ENCODE data around the gene SERPINA5.
"Not testable (repeated sequence)": the region's sequence is repeated elsewhere in the genome, so short reads cannot be mapped to it uniquely, and the experiment has no call there.

SERPINA5 gene

DNA sequence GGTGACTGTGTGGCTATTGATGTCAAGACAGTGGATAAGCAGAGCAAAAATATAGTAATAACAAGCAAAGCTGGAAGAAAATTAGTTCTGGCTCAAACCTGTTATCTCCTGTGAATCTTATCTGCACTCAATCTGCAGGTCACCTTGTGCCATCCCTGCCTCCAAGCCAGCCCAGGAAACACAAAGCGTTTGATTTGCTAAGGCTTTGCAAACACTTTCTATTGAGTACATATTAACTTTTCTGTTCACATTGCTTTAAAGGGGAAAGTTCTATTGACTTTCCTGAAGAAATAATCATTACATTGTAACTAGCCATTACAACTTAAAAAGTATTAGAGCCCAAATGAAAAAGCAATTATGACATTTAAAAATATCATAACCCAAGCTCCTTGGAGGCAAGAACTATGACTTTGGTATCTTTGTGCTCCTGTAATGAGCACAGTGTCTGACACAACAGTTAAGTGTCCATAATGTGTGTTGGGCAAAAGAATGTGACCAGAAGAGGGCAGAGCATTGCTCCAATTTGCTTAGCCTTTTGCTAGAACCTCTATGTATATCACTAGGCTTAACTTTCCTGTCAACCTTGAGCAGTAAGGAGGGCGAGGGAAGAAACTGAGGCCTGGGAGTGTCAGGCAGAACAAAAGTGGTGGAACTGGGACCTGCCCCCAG lies 55.7 kb downstream of the SERPINA5 start:
- Histone ChIP-seq H3K36me3 (ENCODE audit: insufficient read depth, insufficient read length, low read length) (no peaks in the 10 kb centered on the region), H3K27me3 (ENCODE audit: insufficient read depth, insufficient read length) (no peaks in the 10 kb centered on the region), H3K4me3 (ENCODE audit: insufficient read length, low read depth) (no peak overlapping the region), H3K9me3 (ENCODE audit: insufficient read depth, low read length) (no peaks in the 10 kb centered on the region), H3K4me1 (ENCODE audit: insufficient read depth, insufficient read length) (no peaks in the 10 kb centered on the region), H3K9ac (ENCODE audit: insufficient read length, low read depth) (no peak overlapping the region)
- no peak for TF ChIP-seq YY1 (IDR thresholded peaks at IDR 0.05; ENCODE audit: insufficient read depth, insufficient read length)
- TF ChIP-seq SUZ12 (IDR thresholded peaks at IDR 0.05; ENCODE audit: extremely low read depth, insufficient read depth, insufficient read length): no peak
- no peak for DNase-seq (ENCODE audit: low read depth, low spot score)

DNA sequence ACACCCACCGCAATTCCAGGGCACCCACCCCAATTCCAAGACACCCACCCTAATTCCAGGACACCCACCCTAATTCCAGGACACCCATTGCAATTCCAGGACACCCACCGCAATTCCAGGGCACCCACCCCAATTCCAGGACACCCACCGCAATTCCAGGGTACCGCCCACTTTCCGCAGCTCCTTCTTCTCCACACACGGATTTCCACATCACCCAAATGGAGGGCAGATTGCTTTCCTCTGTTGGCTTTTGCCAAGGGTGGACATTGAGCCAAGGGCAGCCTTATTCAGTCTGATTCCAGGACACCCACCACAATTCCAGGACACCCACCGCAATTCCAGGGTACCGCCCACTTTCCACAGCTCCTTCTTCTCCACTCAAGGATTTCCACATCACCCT lies 56.6 kb downstream of the SERPINA5 start:
- not testable (repeated sequence) for H3K4me3 ChIP-seq (ENCODE audit: insufficient read length, low read depth); H3K36me3 ChIP-seq (ENCODE audit: insufficient read depth, insufficient read length, low read length); H3K9ac ChIP-seq (ENCODE audit: insufficient read length, low read depth); H3K4me1 ChIP-seq (ENCODE audit: insufficient read depth, insufficient read length); H3K27me3 ChIP-seq (ENCODE audit: insufficient read depth, insufficient read length); DNase-seq (ENCODE audit: low read depth, low spot score); H3K9me3 ChIP-seq (ENCODE audit: insufficient read depth, low read length)

DNA sequence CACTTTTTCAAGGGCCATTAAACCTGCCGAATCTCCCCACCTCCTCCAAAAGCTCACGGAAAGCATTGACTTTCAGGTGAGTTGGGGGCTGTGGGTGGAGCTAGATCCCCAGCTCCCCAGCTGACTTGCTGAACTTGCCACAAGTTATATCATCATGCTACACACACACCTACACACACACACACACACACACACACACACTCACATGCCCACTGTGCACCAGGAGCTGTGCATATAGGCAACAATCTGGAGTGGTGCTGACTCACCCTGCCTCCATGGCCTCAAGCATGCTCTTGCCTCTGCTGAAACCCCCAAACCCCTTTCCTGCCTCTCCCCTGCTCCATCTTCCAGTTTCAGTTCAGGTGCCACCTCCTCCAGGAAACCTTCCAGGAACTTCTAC lies 57.1 kb downstream of the SERPINA5 start:
- Histone ChIP-seq H3K4me3 (ENCODE audit: insufficient read length, low read depth) (no peak overlapping the region), H3K4me1 (ENCODE audit: insufficient read depth, insufficient read length) (no peaks in the 10 kb centered on the region), H3K9ac (ENCODE audit: insufficient read length, low read depth) (no peak overlapping the region), H3K9me3 (ENCODE audit: insufficient read depth, low read length) (no peaks in the 10 kb centered on the region), H3K27me3 (ENCODE audit: insufficient read depth, insufficient read length) (no peaks in the 10 kb centered on the region), H3K36me3 (ENCODE audit: insufficient read depth, insufficient read length, low read length) (no peaks in the 10 kb centered on the region)
- TF ChIP-seq ZNF274 (IDR thresholded peaks at IDR 0.05; ENCODE audit: low read depth, low read length): no peak
- no peak for TF ChIP-seq SUZ12 (IDR thresholded peaks at IDR 0.05; ENCODE audit: extremely low read depth, insufficient read depth, insufficient read length)
- TF ChIP-seq YY1 (IDR thresholded peaks at IDR 0.05; ENCODE audit: insufficient read depth, insufficient read length): no peak
- DNase-seq (ENCODE audit: low read depth, low spot score): no peak

DNA sequence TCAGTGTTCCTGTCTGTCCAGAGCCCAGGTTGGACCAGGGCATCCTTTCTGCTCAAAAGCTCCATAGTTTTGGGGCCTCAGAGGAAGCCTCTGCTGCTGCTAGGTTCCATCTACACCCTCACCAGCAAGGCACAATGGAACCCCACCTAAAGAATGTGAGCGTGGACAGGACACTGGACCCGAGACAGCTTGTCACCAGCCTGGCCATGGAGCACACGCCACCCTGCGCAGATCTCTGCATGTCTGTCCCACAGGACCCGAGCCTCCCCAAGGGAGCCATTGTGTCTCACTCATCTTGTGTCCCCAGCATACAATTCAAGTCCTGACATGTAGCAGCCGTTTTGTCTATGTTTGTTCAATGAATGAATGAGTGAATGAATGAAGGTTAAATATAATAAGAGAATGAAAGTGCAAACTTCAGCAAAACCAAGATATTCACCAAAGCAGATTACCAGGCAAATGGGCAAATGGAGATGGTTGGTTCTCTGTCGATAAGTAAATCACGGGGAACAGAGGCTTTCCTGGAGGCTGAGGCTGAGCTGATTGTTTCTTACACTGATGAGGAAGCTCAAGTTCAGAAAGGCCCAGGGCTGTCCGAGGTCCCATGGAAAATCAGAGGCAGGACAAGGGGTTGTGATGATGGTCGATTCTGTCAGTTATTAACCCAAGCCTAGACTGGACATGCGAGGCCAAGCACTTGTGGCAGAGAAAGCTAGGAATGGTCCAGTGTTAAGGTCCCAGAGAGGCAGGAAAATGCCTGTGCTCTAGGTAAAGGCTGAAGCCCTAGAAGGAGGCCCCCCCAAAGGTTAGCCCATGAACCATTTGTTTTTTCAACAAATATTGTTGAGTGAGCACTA lies 58.0 kb downstream of the SERPINA5 start:
- no peak overlapping the region for H3K4me3 ChIP-seq (ENCODE audit: insufficient read length, low read depth)
- no peaks in the 10 kb centered on the region for H3K9me3 ChIP-seq (ENCODE audit: insufficient read depth, low read length)
- no peaks in the 10 kb centered on the region for H3K4me1 ChIP-seq (ENCODE audit: insufficient read depth, insufficient read length)
- TF ChIP-seq ZNF274 (IDR thresholded peaks at IDR 0.05; ENCODE audit: low read depth, low read length): no peak
- no peak for TF ChIP-seq YY1 (IDR thresholded peaks at IDR 0.05; ENCODE audit: insufficient read depth, insufficient read length)
- TF ChIP-seq SUZ12 (IDR thresholded peaks at IDR 0.05; ENCODE audit: extremely low read depth, insufficient read depth, insufficient read length): no peak
- DNase-seq (ENCODE audit: low read depth, low spot score): no peak
- no peak overlapping the region for H3K9ac ChIP-seq (ENCODE audit: insufficient read length, low read depth)
- H3K27me3 ChIP-seq (ENCODE audit: insufficient read depth, insufficient read length): no peaks in the 10 kb centered on the region
- H3K36me3 ChIP-seq (ENCODE audit: insufficient read depth, insufficient read length, low read length): no peaks in the 10 kb centered on the region

DNA sequence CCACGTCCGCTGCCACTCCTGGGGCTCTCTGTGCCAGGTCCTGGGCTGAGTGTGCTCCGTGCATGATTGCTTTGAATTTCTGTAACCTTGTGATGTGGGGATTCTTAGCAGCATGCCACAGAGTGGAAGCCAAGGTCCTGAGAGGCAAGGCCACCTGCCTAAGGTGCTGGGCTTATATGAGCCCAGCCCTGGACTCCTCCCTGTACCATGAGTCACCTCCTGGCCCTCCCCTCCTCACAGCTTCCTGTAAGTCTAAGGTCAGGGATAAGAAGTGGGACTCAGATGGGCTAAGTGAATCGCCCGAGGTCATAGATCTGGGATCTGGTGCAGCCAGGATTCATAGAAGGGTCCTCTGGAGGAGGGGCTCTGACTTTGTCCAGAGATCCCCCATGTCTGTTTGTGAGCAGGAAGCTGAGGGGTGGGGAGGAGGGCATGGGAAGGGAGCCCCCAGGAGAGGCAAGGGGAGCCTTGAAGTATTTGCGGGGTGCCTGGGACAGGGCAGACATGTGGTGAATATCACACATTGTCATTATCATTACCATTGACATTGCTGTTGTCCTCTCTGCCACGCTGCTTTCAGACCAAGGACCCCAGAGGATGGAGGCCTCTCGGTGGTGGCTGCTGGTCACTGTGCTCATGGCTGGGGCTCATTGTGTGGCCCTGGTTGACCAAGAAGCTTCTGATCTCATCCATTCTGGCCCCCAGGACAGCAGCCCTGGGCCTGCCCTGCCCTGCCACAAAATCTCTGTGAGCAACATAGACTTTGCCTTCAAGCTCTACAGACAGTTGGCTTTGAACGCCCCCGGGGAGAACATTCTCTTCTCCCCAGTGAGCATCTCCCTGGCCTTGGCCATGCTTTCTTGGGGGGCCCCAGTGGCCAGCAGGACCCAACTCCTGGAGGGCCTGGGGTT lies 59.8 kb downstream of the SERPINA5 start:
- no peaks in the 10 kb centered on the region for H3K9me3 ChIP-seq (ENCODE audit: insufficient read depth, low read length)
- H3K4me1 ChIP-seq (ENCODE audit: insufficient read depth, insufficient read length): no peaks in the 10 kb centered on the region
- no peak overlapping the region for H3K9ac ChIP-seq (ENCODE audit: insufficient read length, low read depth)
- no peak for TF ChIP-seq ZNF274 (IDR thresholded peaks at IDR 0.05; ENCODE audit: low read depth, low read length)
- TF ChIP-seq YY1 (IDR thresholded peaks at IDR 0.05; ENCODE audit: insufficient read depth, insufficient read length): no peak
- TF ChIP-seq SUZ12 (IDR thresholded peaks at IDR 0.05; ENCODE audit: extremely low read depth, insufficient read depth, insufficient read length): no peak
- H3K36me3 ChIP-seq (ENCODE audit: insufficient read depth, insufficient read length, low read length): no peaks in the 10 kb centered on the region
- no peak overlapping the region for H3K4me3 ChIP-seq (ENCODE audit: insufficient read length, low read depth)
- no peak for DNase-seq (ENCODE audit: low read depth, low spot score)
- no peaks in the 10 kb centered on the region for H3K27me3 ChIP-seq (ENCODE audit: insufficient read depth, insufficient read length)

DNA sequence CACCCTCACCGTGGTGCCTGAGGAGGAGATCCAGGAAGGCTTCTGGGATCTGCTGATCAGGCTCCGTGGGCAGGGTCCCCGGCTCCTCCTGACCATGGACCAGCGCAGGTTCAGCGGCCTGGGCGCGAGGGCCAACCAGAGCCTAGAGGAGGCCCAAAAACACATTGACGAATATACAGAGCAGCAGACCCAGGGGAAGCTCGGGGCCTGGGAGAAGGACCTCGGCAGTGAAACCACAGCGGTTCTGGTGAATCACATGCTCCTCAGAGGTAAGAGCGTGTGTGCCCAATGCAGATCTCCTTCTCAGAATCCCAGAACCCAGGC lies 60.4 kb downstream of the SERPINA5 start:
- no peaks in the 10 kb centered on the region for H3K9me3 ChIP-seq (ENCODE audit: insufficient read depth, low read length)
- H3K27me3 ChIP-seq (ENCODE audit: insufficient read depth, insufficient read length): no peaks in the 10 kb centered on the region
- TF ChIP-seq SUZ12 (IDR thresholded peaks at IDR 0.05; ENCODE audit: extremely low read depth, insufficient read depth, insufficient read length) (no peak), ZNF274 (IDR thresholded peaks at IDR 0.05; ENCODE audit: low read depth, low read length) (no peak)
- no peaks in the 10 kb centered on the region for H3K36me3 ChIP-seq (ENCODE audit: insufficient read depth, insufficient read length, low read length)
- DNase-seq (ENCODE audit: low read depth, low spot score): no peak
- H3K4me1 ChIP-seq (ENCODE audit: insufficient read depth, insufficient read length): no peaks in the 10 kb centered on the region
- H3K4me3 ChIP-seq (ENCODE audit: insufficient read length, low read depth): no peak overlapping the region
- no peak overlapping the region for H3K9ac ChIP-seq (ENCODE audit: insufficient read length, low read depth)
